GM20000 (cell line): Measurements from ENCODE around the gene FAM43B.

Experiments
- DNase-seq: peaks from one replicate; pipeline ENCODE4 v3.0.0; 2012; ENCODE audit warnings: low spot score
- CTCF ChIP-seq: IDR thresholded peaks from 2 replicates; pipeline ENCODE4 v1.5.1; 2012; ENCODE audit warnings: mild to moderate bottlenecking, control low read depth; ENCODE audit errors: extremely low read depth, missing control alignments

The FAM43B gene

DNA sequence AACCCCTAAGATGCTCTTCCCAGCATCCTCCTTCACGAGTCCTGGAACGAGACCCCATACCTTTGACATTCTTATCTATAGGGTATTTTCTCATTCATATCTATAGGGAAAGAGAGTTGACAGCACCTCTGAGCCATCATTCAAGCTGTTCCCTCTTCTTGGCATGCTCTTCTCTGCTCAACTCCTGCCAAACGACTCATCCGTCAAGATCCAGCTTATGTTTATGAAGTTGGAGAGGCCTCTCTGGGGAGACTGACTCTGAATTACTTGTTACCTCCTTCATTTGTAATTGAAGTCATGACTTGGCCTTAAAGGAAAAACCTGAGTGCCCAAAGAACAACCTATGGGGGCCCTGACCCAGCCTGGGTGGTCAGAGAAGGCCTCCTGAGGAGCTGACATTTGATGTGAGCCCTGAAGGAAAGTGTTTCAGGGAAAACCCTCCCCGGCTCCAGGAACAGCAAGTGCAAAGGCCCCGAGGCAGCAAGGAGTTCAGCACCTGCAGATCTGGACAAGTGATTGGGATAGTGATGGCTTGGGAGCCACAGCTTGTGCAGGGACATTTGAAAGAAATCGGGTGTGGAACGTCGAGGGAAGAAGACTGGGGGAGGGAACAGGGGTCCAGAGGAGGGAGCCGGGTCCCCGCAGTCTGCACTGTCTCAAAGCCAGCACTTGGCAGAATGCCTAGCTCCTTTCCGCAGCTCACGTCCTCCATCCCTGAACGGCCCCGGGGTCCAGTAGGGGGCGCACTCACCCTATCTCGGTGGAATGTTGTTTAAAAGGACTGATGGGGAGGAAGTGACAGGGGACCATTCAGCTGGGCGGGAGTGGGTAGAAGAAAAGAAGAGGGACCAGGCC, 22.5 kb downstream of the FAM43B start:
- DNase-seq = peak; percentile 83
- TF ChIP-seq CTCF = peak; percentile 54

DNA sequence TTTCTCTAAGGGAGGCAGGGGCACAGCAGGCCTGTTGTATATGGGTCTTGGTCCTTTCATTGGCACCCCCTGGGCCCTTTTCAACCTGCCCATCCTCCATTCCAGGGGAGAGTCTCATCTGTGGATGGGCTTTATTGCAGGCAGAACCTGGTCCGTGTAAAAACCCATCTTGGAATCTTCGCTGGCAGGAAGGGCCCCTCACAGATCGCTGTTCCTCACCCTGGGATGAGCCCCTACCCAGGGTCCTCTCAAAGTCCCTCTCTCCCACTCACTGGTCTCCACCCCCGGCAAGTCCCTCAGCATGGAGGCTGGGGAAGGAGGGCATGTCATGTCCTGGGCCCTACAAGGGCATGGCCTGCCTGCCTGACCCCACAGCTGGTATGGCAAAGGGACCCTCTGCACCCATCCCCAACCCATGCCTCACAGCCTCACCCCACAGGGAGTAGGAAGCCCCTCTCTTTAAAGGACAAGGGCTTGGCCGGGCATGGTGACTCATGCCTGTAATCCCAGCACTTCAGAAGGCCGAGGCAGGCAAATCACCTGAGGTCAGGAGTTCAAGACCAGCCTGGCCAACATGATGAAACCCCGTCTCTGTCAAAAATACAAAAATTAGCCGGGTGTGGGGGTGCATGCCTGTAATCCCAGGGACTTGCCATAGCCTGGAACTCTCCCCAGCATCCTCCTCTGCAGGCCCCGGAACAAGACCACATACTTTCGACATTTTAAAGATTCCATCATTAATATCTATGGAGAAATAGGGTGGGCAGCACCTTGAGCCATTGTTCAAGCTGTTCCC, 23.4 kb downstream of the FAM43B start:
- DNase-seq = no peak
- no peak for TF ChIP-seq CTCF

- TF ChIP-seq CTCF = no peak
- DNase-seq = no peak
Measured at GRCh38 chr1:20578062-20578461, 25.7 kb downstream of the FAM43B start.

DNA sequence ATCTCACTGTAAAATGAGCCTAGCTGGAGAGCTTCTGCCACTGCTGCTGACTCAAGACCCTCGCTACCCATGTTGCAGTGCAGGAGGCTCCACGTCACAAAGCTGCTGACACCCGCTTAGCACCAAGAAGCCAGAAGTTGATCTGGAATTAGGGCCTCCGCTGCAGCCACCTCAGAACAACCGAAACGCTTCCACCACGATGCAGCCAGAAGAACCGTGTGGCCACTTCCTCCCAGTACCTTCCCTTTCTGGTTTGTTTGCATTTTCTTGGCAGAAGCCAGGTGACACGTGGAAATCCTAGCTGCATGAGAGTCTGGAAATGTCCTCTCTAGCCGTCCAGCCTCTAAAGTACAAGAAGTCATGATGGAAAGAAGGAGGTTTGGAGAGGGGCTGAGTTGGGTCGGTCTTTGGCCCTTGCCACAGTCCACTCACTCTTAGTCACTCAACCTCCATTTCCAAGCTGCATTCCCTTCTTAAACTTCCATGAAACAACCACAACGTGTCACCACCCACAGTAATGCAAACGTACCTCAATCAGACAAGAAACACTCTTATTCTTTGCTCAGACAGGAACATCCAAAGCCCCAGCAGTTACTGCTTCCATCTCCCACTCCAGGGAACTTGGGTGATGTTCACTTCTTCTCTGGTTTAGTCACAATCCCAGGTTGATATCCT, 26.5 kb downstream of the FAM43B start:
- no peak for TF ChIP-seq CTCF

DNA sequence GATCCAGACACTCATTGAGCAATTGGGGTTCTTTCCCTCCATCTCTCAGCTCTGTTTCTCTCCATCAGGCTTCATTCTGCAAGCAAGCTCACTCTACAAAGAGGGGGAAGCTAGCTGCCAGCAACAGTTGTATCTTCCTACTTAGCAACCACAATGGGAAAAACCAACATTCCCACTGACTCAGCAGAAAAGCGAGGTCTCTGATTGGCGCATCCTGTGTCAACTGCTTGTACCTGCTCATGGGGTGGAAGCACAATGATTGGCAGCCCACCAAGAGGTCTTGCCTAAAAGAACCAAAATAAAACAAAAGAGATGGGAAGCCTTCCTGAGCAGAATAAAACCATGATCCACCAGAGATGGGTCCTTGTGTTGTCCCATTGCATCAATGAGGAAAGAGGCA, 32.5 kb downstream of the FAM43B start:
- no peak for TF ChIP-seq CTCF
- DNase-seq = no peak

More for the DNA sequence above, 26.5 kb downstream of the FAM43B start:
- DNase-seq = no peak

DNA sequence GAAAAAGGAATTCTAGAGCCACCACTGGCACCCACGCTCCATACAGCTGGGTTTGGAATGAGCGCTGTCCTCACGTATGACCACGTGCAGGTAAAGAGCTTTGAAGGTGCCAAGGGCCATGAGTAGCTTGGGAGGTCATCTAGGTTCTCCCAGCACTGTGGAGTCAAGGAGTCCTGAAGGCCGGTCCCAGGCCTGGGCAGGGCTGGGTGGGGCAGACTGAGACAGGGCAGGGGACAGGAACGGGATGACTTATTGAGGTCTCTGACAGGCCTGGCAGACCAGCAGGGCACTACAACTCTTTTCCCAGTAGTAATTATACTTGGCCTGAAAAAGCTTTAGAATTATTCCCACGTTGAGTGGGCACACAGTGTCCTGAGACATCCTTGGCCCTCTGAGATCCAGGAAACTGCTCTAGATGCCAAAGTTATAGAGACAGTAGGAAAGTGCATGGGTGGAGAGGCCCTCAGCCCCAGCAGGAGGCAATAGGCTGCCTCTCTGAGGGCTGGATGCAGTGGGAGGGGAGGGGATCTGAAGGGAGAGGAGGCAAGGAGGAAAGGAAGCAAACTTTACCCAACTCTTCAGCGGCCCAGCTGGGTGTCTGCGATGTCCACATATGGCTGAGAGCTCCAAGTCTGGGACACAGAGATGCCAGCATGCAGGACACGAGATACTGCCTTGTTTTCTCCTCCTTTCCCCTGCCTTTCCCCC, 34.7 kb downstream of the FAM43B start:
- no peak for DNase-seq
- TF ChIP-seq CTCF = no peak
